ENCODE data around the gene RSPO4.

The RSPO4 gene

GRCh38 chr20:940926-941325 lies 61.2 kb downstream of the RSPO4 start:
- DNase-seq, result no peak

GRCh38 chr20:939606-940005 lies 62.5 kb downstream of the RSPO4 start:
- DNase-seq, result no peak

GRCh38 chr20:934186-934840 lies 67.8 kb downstream of the RSPO4 start:
- DNase-seq, result no peak

- no peak for DNase-seq
These were observed 69.1 kb downstream of the RSPO4 start for GRCh38 chr20:933029-933428.

- DNase-seq, result no peak
These were observed 70.7 kb downstream of the RSPO4 start for GRCh38 chr20:931401-931800.

- DNase-seq, result no peak
These were observed 75.4 kb downstream of the RSPO4 start for GRCh38 chr20:926670-927069.

GRCh38 chr20:925516-925915 lies 76.6 kb downstream of the RSPO4 start:
- no peak for DNase-seq

GRCh38 chr20:924639-925038 lies 77.5 kb downstream of the RSPO4 start:
- no peak for DNase-seq

GRCh38 chr20:922781-923180 lies 79.3 kb downstream of the RSPO4 start:
- DNase-seq, result no peak

- no peak for DNase-seq
These were observed 81.0 kb downstream of the RSPO4 start for GRCh38 chr20:921068-921467.

- DNase-seq, result no peak
These were observed 81.8 kb downstream of the RSPO4 start for GRCh38 chr20:920311-920710.

- no peak for DNase-seq
These were observed 82.6 kb downstream of the RSPO4 start for GRCh38 chr20:919491-919916.

- no peak for DNase-seq
These were observed 84.7 kb downstream of the RSPO4 start for GRCh38 chr20:917416-917815.

- no peak for DNase-seq
These were observed 85.3 kb downstream of the RSPO4 start for GRCh38 chr20:916825-917224.

GRCh38 chr20:916125-916799 lies 85.8 kb downstream of the RSPO4 start, which contains the start of gene ANGPT4:
Gene ANGPT4 (minus strand): TSS chr20:916334. CDS start chr20:916214, 120 bp downstream.
- DNase-seq, result no peak

GRCh38 chr20:914727-915498 lies 87.2 kb downstream of the RSPO4 start:
- no peak for DNase-seq

- no peak for DNase-seq
These were observed 88.7 kb downstream of the RSPO4 start for GRCh38 chr20:913306-913849.

- no peak for DNase-seq
These were observed 90.1 kb downstream of the RSPO4 start for GRCh38 chr20:911882-912600.

- no peak for DNase-seq
These were observed 91.0 kb downstream of the RSPO4 start for GRCh38 chr20:910870-911770.

GRCh38 chr20:910132-910869 lies 91.8 kb downstream of the RSPO4 start:
- no peak for DNase-seq

GRCh38 chr20:909641-910040 lies 92.5 kb downstream of the RSPO4 start:
- no peak for DNase-seq

All from DMS79 (cell line).